SW480 (cell line): ENCODE measurements around the gene CT45A3.
"Not testable (repeated sequence)": the region's sequence is repeated elsewhere in the genome, so short reads cannot be mapped to it uniquely, and the experiment has no call there.

ENCODE experiments used
- DNase-seq: peaks from one replicate; pipeline ENCODE4 v3.0.0-alpha.2; 2016; ENCODE audit warnings: low spot score

Gene CT45A3

GRCh38 chrX:135768091-135768490, at the start of gene CT45A3:
Gene CT45A3, minus strand, starts transcription at chrX:135768191. Its CDS starts 3,747 bp downstream, at chrX:135764444.
- not testable (repeated sequence) for DNase-seq

GRCh38 chrX:135802687-135803086, 34.7 kb upstream of the CT45A3 start, which contains the start of gene CT45A6:
Gene CT45A6, minus strand, starts transcription at chrX:135802787. Its CDS starts 3,794 bp downstream, at chrX:135798993.
- not testable (repeated sequence) for DNase-seq

GRCh38 chrX:135785403-135785802, 17.4 kb upstream of the CT45A3 start, which contains the start of gene CT45A5:
Gene CT45A5, minus strand, starts transcription at chrX:135785503. Its CDS starts 3,774 bp downstream, at chrX:135781729.
- DNase-seq, result not testable (repeated sequence)

GRCh38 chrX:135744739-135745138, 23.3 kb downstream of the CT45A3 start:
- DNase-seq, result not testable (repeated sequence)

- DNase-seq, result no peak
Measured at GRCh38 chrX:135741192-135741715, 26.7 kb downstream of the CT45A3 start.

- DNase-seq, result peak; percentile 28
Measured at GRCh38 chrX:135740681-135741149, 27.3 kb downstream of the CT45A3 start.

- peak; percentile 3 for DNase-seq
Measured at GRCh38 chrX:135737366-135738071, 30.5 kb downstream of the CT45A3 start.

- DNase-seq, result not testable (repeated sequence)
Measured at GRCh38 chrX:135734666-135735065, 33.3 kb downstream of the CT45A3 start.

GRCh38 chrX:135713795-135714194, 54.2 kb downstream of the CT45A3 start:
- DNase-seq, result no peak

GRCh38 chrX:135713183-135713689, 54.8 kb downstream of the CT45A3 start, which contains the start of gene CT45A1:
Gene CT45A1, plus strand, starts transcription at chrX:135713639. Its CDS starts 5,302 bp downstream, at chrX:135718941.
- DNase-seq, result not testable (repeated sequence)
